Endothelial cell of umbilical vein (primary cell): Measurements from ENCODE around the gene RAC3.

Experiments used
- CTCF ChIP-seq, 2 donors: IDR thresholded peaks; 1 replicate in 1 of 2; 2 replicates in 1 of 2; pipeline ENCODE4 v1.5.1; 2011; ENCODE audit warnings: low read length in 2 of 2, mild to moderate bottlenecking in 2 of 2, moderate library complexity in 2 of 2, control low read depth in 1 of 2, inconsistent platforms in 1 of 2, low read depth in 1 of 2; ENCODE audit not compliant: insufficient read depth in 1 of 2; ENCODE audit errors: extremely low read depth in 1 of 2
- EZH2 ChIP-seq: IDR thresholded peaks from 2 replicates; pipeline ENCODE4 v1.6.1; 2012; ENCODE audit warnings: borderline replicate concordance, low read depth, mild to moderate bottlenecking, moderate library complexity, low read length, inconsistent platforms; ENCODE audit not compliant: severe bottlenecking
- GATA2 ChIP-seq: IDR thresholded peaks from 2 replicates; pipeline ENCODE4 v1.7.0; 2011; ENCODE audit warnings: low read depth, mild to moderate bottlenecking, moderate library complexity, mixed read lengths, low read length; ENCODE audit not compliant: insufficient read length, insufficient read depth
- MAX ChIP-seq: IDR thresholded peaks from 2 replicates; pipeline ENCODE4 v1.6.1; 2011; ENCODE audit not compliant: insufficient read depth, insufficient read length
- POLR2A ChIP-seq: IDR thresholded peaks from 2 replicates; pipeline ENCODE4 v1.6.1; 2012; ENCODE audit warnings: low read depth, mild to moderate bottlenecking, control low read depth, low read length
- POLR2AphosphoS5 ChIP-seq: IDR thresholded peaks from 2 replicates; pipeline ENCODE4 v1.6.1; 2012; ENCODE audit warnings: low read depth, mild to moderate bottlenecking, control low read depth, low read length, moderate library complexity; ENCODE audit not compliant: insufficient read depth

- TF ChIP-seq CTCF (IDR thresholded peaks at IDR 0.05; ENCODE audit: extremely low read depth in 1 of 2, insufficient read depth in 1 of 2, low read depth in 1 of 2, low read length in 2 of 2), result no peak
- no peak for TF ChIP-seq POLR2A
- no peak for TF ChIP-seq MAX
- no peak for TF ChIP-seq EZH2
- TF ChIP-seq GATA2, result no peak
- TF ChIP-seq POLR2AphosphoS5, result no peak
Observed at GRCh38 chr17:82025401-82026107, 5.9 kb upstream of the RAC3 start.
